Ishikawa (cell line): Measurements from ENCODE around the gene DNAJC18.

Experiments used
- CEBPB ChIP-seq: IDR thresholded peaks from 2 replicates; pipeline ENCODE4 v1.6.1; 2012
- CREB1 ChIP-seq: IDR thresholded peaks from 2 replicates; pipeline ENCODE4 v1.6.1; 2012; ENCODE audit warnings: low read depth
- EP300 ChIP-seq: IDR thresholded peaks from 2 replicates; pipeline ENCODE4 v1.6.1; 2012; ENCODE audit warnings: borderline replicate concordance
- TCF12 ChIP-seq: IDR thresholded peaks from 2 replicates; pipeline ENCODE4 v1.6.1; 2012; ENCODE audit warnings: low read depth
- TEAD4 ChIP-seq: IDR thresholded peaks from 2 replicates; pipeline ENCODE4 v1.6.1; 2012
- ZBTB7A ChIP-seq: IDR thresholded peaks from 2 replicates; pipeline ENCODE4 v1.6.1; 2012; ENCODE audit warnings: low read depth
- TF ChIP-seq, protein P1 (sequence below): IDR thresholded peaks from 2 replicates; pipeline ENCODE4 v1.6.1; 2012; ENCODE audit warnings: low read depth, mild to moderate bottlenecking
- TF ChIP-seq, protein P2 (sequence below): IDR thresholded peaks from 2 replicates; pipeline ENCODE4 v1.6.1; 2012

DNA sequence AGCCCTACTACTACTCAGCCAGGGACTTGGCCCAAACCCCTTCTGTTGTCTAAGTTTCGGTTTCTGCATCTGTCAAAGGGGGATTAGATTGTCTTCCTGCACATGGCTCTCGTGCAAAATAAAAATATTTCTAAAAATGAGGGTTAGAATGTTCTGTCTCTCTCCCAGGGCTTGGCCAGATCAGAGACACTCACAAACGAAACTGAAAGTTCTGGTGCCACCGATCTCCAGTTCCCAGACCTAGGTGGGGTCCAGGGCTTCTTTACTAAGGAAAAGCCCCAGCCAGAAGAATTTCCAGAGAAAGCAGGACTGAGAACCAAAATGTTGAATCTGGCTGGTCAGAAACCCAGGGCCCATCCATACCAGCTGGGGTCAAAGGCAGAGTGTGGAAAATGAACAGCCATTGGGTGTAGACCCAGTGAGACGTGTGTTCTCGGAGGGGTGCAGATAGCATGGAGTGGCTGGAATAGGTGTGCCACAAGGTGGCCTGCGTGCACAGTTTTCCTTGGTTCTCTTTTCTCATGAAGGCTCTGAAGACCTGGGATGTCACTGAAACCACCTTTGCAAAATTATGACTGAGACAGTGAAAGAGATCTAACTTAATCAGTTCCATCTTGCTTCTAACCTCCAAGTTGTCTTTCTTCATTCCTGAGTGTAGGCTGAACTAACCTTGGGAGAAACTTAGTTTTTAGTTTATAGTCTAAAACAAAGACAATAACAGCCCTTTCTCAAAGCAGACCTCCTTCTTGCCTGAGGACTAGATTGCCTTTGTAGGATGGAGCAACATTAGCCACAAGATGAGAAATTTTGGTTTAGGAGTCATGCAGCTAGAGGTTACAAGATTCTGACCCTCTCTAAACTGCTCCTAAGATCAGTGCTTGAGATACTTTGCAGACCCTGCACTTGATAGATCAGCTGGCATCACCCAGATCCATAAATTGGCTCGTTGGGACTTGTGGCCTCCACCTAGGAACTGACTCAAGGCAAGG is 54.0 kb downstream of the DNAJC18 start:
- no peak for TF ChIP-seq ZBTB7A
- no peak for TF ChIP-seq EP300
- TF ChIP-seq, protein P1, sequence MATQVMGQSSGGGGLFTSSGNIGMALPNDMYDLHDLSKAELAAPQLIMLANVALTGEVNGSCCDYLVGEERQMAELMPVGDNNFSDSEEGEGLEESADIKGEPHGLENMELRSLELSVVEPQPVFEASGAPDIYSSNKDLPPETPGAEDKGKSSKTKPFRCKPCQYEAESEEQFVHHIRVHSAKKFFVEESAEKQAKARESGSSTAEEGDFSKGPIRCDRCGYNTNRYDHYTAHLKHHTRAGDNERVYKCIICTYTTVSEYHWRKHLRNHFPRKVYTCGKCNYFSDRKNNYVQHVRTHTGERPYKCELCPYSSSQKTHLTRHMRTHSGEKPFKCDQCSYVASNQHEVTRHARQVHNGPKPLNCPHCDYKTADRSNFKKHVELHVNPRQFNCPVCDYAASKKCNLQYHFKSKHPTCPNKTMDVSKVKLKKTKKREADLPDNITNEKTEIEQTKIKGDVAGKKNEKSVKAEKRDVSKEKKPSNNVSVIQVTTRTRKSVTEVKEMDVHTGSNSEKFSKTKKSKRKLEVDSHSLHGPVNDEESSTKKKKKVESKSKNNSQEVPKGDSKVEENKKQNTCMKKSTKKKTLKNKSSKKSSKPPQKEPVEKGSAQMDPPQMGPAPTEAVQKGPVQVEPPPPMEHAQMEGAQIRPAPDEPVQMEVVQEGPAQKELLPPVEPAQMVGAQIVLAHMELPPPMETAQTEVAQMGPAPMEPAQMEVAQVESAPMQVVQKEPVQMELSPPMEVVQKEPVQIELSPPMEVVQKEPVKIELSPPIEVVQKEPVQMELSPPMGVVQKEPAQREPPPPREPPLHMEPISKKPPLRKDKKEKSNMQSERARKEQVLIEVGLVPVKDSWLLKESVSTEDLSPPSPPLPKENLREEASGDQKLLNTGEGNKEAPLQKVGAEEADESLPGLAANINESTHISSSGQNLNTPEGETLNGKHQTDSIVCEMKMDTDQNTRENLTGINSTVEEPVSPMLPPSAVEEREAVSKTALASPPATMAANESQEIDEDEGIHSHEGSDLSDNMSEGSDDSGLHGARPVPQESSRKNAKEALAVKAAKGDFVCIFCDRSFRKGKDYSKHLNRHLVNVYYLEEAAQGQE = no peak
- no peak for TF ChIP-seq TCF12
- no peak for TF ChIP-seq CREB1
- TF ChIP-seq CEBPB = no peak
- TF ChIP-seq, protein P2, sequence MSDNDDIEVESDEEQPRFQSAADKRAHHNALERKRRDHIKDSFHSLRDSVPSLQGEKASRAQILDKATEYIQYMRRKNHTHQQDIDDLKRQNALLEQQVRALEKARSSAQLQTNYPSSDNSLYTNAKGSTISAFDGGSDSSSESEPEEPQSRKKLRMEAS = no peak
- TF ChIP-seq TEAD4 = no peak
